Measurements from ENCODE around the gene RNF207. TPM values are rescaled to one million over a fixed set of nuclear protein-coding genes. Genes with fewer than 3 reads are reported as not detected.

RNF207 gene
- total RNA-seq, 2 donors from 2014 or later: 4.8 to 7.7 TPM

GRCh38 chr1:6180268-6180706 is 25.6 kb upstream of the RNF207 start, which contains the start of gene CHD5:
CHD5 (minus strand) TSS chr1:6180321; CDS start chr1:6180023, 298 bp downstream.
- H3K4me1 ChIP-seq (ENCODE audit: control insufficient read depth, insufficient read depth, low read length): no peaks in the 10 kb centered on the region
- no peak within 1 kb of the TSS for H3K9ac ChIP-seq (ENCODE audit: extremely low read depth, low read length, poor library complexity, severe bottlenecking)
- 4 to 6% methylated on average over 18 to 57 of the region's 57 CpGs for WGBS, 2 experiments (ENCODE audit: insufficient coverage in 1 of 2, insufficient read length in 1 of 2)
- Mint-ChIP-seq H3K27ac (no peak within 1 kb of the TSS), H3K4me1 (peaks cover 2% of the 10 kb centered on the region), H3K36me3 (ENCODE audit: low read depth) (peaks cover 9% of the 10 kb centered on the region), H3K4me3 (peak within 1 kb of the TSS; percentile 45), H3K9me3 (no peaks in the 10 kb centered on the region), H3K27me3 (ENCODE audit: insufficient read depth) (peaks cover 28% of the 10 kb centered on the region)
- H3K9me3 ChIP-seq (ENCODE audit: control insufficient read depth, low read length): no peaks in the 10 kb centered on the region
- no peak within 1 kb of the TSS for H3K4me3 ChIP-seq (ENCODE audit: low read length)
- DNase-seq: peak; percentile 80
- peaks cover 13% of the 10 kb centered on the region for H3K36me3 ChIP-seq (ENCODE audit: control insufficient read depth, insufficient read depth, low read length)
- no peak for TF ChIP-seq CTCF (conservative IDR thresholded peaks at IDR 0.05)
- H3K27ac ChIP-seq (ENCODE audit: low read depth, low read length): no peak within 1 kb of the TSS
- H3K27me3 ChIP-seq (ENCODE audit: control insufficient read depth, insufficient read depth, low read length, poor library complexity, severe bottlenecking): peaks cover 75% of the 10 kb centered on the region

- Histone ChIP-seq H3K27me3 (ENCODE audit: control insufficient read depth, insufficient read depth, low read length, poor library complexity, severe bottlenecking) (peaks cover 70% of the 10 kb centered on the region), H3K9me3 (ENCODE audit: control insufficient read depth, low read length) (no peaks in the 10 kb centered on the region), H3K9ac (ENCODE audit: extremely low read depth, low read length, poor library complexity, severe bottlenecking) (no peak overlapping the region), H3K27ac (ENCODE audit: low read depth, low read length) (no peak overlapping the region), H3K4me3 (ENCODE audit: low read length) (no peak overlapping the region), H3K36me3 (ENCODE audit: control insufficient read depth, insufficient read depth, low read length) (peaks cover 18% of the 10 kb centered on the region), H3K4me1 (ENCODE audit: control insufficient read depth, insufficient read depth, low read length) (no peaks in the 10 kb centered on the region)
- Mint-ChIP-seq H3K4me3 (peak overlapping the region; percentile 45), H3K27me3 (ENCODE audit: insufficient read depth) (peaks cover 28% of the 10 kb centered on the region), H3K27ac (no peak overlapping the region), H3K9me3 (no peaks in the 10 kb centered on the region), H3K36me3 (ENCODE audit: low read depth) (peaks cover 14% of the 10 kb centered on the region), H3K4me1 (peaks cover 4% of the 10 kb centered on the region)
- 10 to 18% methylated on average over 18 to 36 of the region's 36 CpGs for WGBS, 2 experiments (ENCODE audit: insufficient coverage in 1 of 2, insufficient read length in 1 of 2)
- peak; percentile 35 for TF ChIP-seq CTCF (conservative IDR thresholded peaks at IDR 0.05)
- peak; percentile 83 for DNase-seq
Observed at GRCh38 chr1:6180707-6181311, 25.1 kb upstream of the RNF207 start.

GRCh38 chr1:6181347-6181770 is 24.6 kb upstream of the RNF207 start:
- no peaks in the 10 kb centered on the region for H3K4me1 ChIP-seq (ENCODE audit: control insufficient read depth, insufficient read depth, low read length)
- DNase-seq: peak; percentile 58
- H3K9me3 ChIP-seq (ENCODE audit: control insufficient read depth, low read length): no peaks in the 10 kb centered on the region
- peaks cover 7% of the 10 kb centered on the region for H3K4me1 Mint-ChIP-seq
- H3K9ac ChIP-seq (ENCODE audit: extremely low read depth, low read length, poor library complexity, severe bottlenecking): no peak overlapping the region
- H3K9me3 Mint-ChIP-seq: no peaks in the 10 kb centered on the region
- peaks cover 28% of the 10 kb centered on the region for H3K27me3 Mint-ChIP-seq (ENCODE audit: insufficient read depth)
- H3K36me3 ChIP-seq (ENCODE audit: control insufficient read depth, insufficient read depth, low read length): peaks cover 22% of the 10 kb centered on the region
- no peak overlapping the region for H3K4me3 ChIP-seq (ENCODE audit: low read length)
- peaks cover 65% of the 10 kb centered on the region for H3K27me3 ChIP-seq (ENCODE audit: control insufficient read depth, insufficient read depth, low read length, poor library complexity, severe bottlenecking)
- no peak overlapping the region for H3K27ac Mint-ChIP-seq
- H3K4me3 Mint-ChIP-seq: no peak overlapping the region
- TF ChIP-seq CTCF (conservative IDR thresholded peaks at IDR 0.05): no peak
- 46 to 56% methylated on average over 6 to 10 of the region's 10 CpGs for WGBS, 2 experiments (ENCODE audit: insufficient coverage in 1 of 2, insufficient read length in 1 of 2)
- H3K36me3 Mint-ChIP-seq (ENCODE audit: low read depth): peaks cover 18% of the 10 kb centered on the region
- H3K27ac ChIP-seq (ENCODE audit: low read depth, low read length): no peak overlapping the region

All from endodermal cell (in vitro differentiated cells).